ENCODE results near the gene TP53BP1. TPM values are rescaled to one million over a fixed set of nuclear protein-coding genes. Genes with fewer than 3 reads are reported as not detected.

TP53BP1 gene
- total and polyA plus RNA-seq, 12 donors: 22.8 to 80.9 (median 43.7) TPM

GRCh38 chr15:43522247-43522646, 29.3 kb upstream of the TP53BP1 start:
- Histone ChIP-seq H3K27me3 (no peaks in the 10 kb centered on the region), H3K4me1 (replicated peaks in 1 of 2) (peaks cover 0 to 13% of the 10 kb centered on the region in 2 donors), H3K9me3 (replicated peaks in 1 of 3) (no peaks in the 10 kb centered on the region), H3K4me3 (no peak overlapping the region), H3K27ac (no peak overlapping the region), H3K36me3 (replicated peaks in 1 of 2) (peaks cover 0 to 18% of the 10 kb centered on the region in 2 donors)
- TF ChIP-seq CTCF (IDR thresholded peaks at IDR 0.05): no peak
- no peak for TF ChIP-seq POLR2A (IDR thresholded peaks at IDR 0.05)
- WGBS, 4 donors: 87 to 95% (median 91%) methylated on average over 9 of the region's 9 CpGs
- intact Hi-C loops (cut with DNase I): no loop called here
- peak in 2 of 7 donors; percentile 5 to 27 for DNase-seq

- no peak overlapping the region for H3K4me3 ChIP-seq
- H3K36me3 ChIP-seq (replicated peaks in 1 of 2): peaks cover 0 to 18% of the 10 kb centered on the region in 2 donors
- peak in 2 of 7 donors; percentile 11 to 39 for DNase-seq
- H3K4me1 ChIP-seq (replicated peaks in 1 of 2): peaks cover 0 to 21% of the 10 kb centered on the region in 2 donors
- WGBS, 4 donors: 90 to 94% (median 93%) methylated on average over 5 to 11 of the region's 11 CpGs
- intact Hi-C loops (cut with DNase I): no loop called here
- H3K9me3 ChIP-seq (replicated peaks in 1 of 3): no peaks in the 10 kb centered on the region
- H3K27ac ChIP-seq: no peak overlapping the region
- no peak for TF ChIP-seq POLR2A (IDR thresholded peaks at IDR 0.05)
- TF ChIP-seq CTCF (IDR thresholded peaks at IDR 0.05): no peak
- H3K27me3 ChIP-seq: no peaks in the 10 kb centered on the region
Observed at GRCh38 chr15:43521419-43521818, 28.5 kb upstream of the TP53BP1 start.

GRCh38 chr15:43520138-43520537, 27.2 kb upstream of the TP53BP1 start:
- no peak overlapping the region for H3K4me3 ChIP-seq
- 75 to 81% (median 78%) methylated on average over 2 of the region's 2 CpGs for WGBS, 4 donors
- H3K9me3 ChIP-seq (replicated peaks in 1 of 3): no peaks in the 10 kb centered on the region
- no peak overlapping the region for H3K27ac ChIP-seq
- H3K4me1 ChIP-seq (replicated peaks in 1 of 2): peaks cover 0 to 29% of the 10 kb centered on the region in 2 donors
- peaks cover 0 to 18% of the 10 kb centered on the region in 2 donors for H3K36me3 ChIP-seq (replicated peaks in 1 of 2)
- DNase-seq: peak in 1 of 7 donors; percentile 25
- no peaks in the 10 kb centered on the region for H3K27me3 ChIP-seq
- intact Hi-C loops (cut with DNase I): no loop called here
- TF ChIP-seq POLR2A (IDR thresholded peaks at IDR 0.05) (no peak), CTCF (IDR thresholded peaks at IDR 0.05) (no peak)

GRCh38 chr15:43519196-43519595, 26.2 kb upstream of the TP53BP1 start:
- TF ChIP-seq POLR2A (IDR thresholded peaks at IDR 0.05) (no peak), CTCF (IDR thresholded peaks at IDR 0.05) (no peak)
- no peak overlapping the region for H3K4me3 ChIP-seq
- no peak for DNase-seq
- peaks cover 0 to 29% of the 10 kb centered on the region in 2 donors for H3K4me1 ChIP-seq (replicated peaks in 1 of 2)
- H3K27ac ChIP-seq: no peak overlapping the region
- H3K27me3 ChIP-seq: no peaks in the 10 kb centered on the region
- H3K9me3 ChIP-seq (replicated peaks in 1 of 3): no peaks in the 10 kb centered on the region
- intact Hi-C loops (cut with DNase I): loop anchor here in 1 of 2 donors (10.0 kb wide), 1 partner anchor 74 kb away; no protein-coding TSS in a partner anchor
- 72 to 90% (median 78%) methylated on average over 2 of the region's 2 CpGs for WGBS, 4 donors
- H3K36me3 ChIP-seq (replicated peaks in 1 of 2): peaks cover 0 to 18% of the 10 kb centered on the region in 2 donors
